Skeletal muscle satellite cell (primary cell): Measurements from ENCODE around the gene TNIK.
A peak's percentile ranks its signal among the peaks of the same experiment; 100 is the strongest.

Experiments
- H3K27me3 ChIP-seq: 2 replicates; pipeline ENCODE4 v1.7.0; 2013; ENCODE audit warnings: low read length; ENCODE audit not compliant: control insufficient read depth, insufficient read depth
- H3K36me3 ChIP-seq: 2 replicates; pipeline ENCODE4 v1.7.0; 2013; ENCODE audit warnings: mild to moderate bottlenecking, control low read depth, low read length; ENCODE audit not compliant: insufficient read depth
- H3K4me1 ChIP-seq: 2 replicates; pipeline ENCODE4 v1.7.0; 2013; ENCODE audit warnings: low read length; ENCODE audit not compliant: control insufficient read depth, insufficient read depth
- H3K4me2 ChIP-seq: 2 replicates; pipeline ENCODE4 v1.7.0; 2013; ENCODE audit warnings: mild to moderate bottlenecking, low read length
- H3K4me3 ChIP-seq: 2 replicates; pipeline ENCODE4 v1.7.0; 2013; ENCODE audit warnings: low read length
- H3K9ac ChIP-seq: 2 replicates; pipeline ENCODE4 v1.7.0; 2013; ENCODE audit warnings: mild to moderate bottlenecking, low read depth, low read length, moderate library complexity
- H3K9me3 ChIP-seq: replicated peaks from 2 replicates; pipeline ENCODE4 v1.7.0; 2013; ENCODE audit warnings: mild to moderate bottlenecking, control low read depth, low read length

TNIK gene

GRCh38 chr3:171176244-171176933 lies 283.8 kb downstream of the TNIK start:
- Histone ChIP-seq H3K4me3 (no peak overlapping the region), H3K4me1 (peaks cover 12% of the 10 kb centered on the region), H3K9ac (no peak overlapping the region), H3K27me3 (peaks cover 4% of the 10 kb centered on the region), H3K4me2 (peak overlapping the region; percentile 71), H3K9me3 (no peaks in the 10 kb centered on the region), H3K36me3 (no peaks in the 10 kb centered on the region)

GRCh38 chr3:171175741-171176234 lies 284.4 kb downstream of the TNIK start:
- Histone ChIP-seq H3K9me3 (no peaks in the 10 kb centered on the region), H3K27me3 (no peaks in the 10 kb centered on the region), H3K4me2 (peak overlapping the region; percentile 71), H3K4me3 (peak overlapping the region; percentile 39), H3K9ac (peak overlapping the region; percentile 26), H3K4me1 (peaks cover 12% of the 10 kb centered on the region), H3K36me3 (no peaks in the 10 kb centered on the region)

- Histone ChIP-seq H3K27me3 (no peaks in the 10 kb centered on the region), H3K9ac (no peak overlapping the region), H3K9me3 (no peaks in the 10 kb centered on the region), H3K36me3 (no peaks in the 10 kb centered on the region), H3K4me2 (no peak overlapping the region), H3K4me3 (no peak overlapping the region), H3K4me1 (peaks cover 12% of the 10 kb centered on the region)
Measured at GRCh38 chr3:171173736-171174135, 286.5 kb downstream of the TNIK start.

GRCh38 chr3:171172070-171172469 lies 288.1 kb downstream of the TNIK start:
- no peak overlapping the region for H3K4me3 ChIP-seq
- no peak overlapping the region for H3K4me2 ChIP-seq
- no peak overlapping the region for H3K9ac ChIP-seq
- peaks cover 12% of the 10 kb centered on the region for H3K4me1 ChIP-seq
- no peaks in the 10 kb centered on the region for H3K36me3 ChIP-seq
- no peaks in the 10 kb centered on the region for H3K27me3 ChIP-seq
- no peaks in the 10 kb centered on the region for H3K9me3 ChIP-seq

- H3K4me3 ChIP-seq, result no peak overlapping the region
- H3K4me1 ChIP-seq, result no peaks in the 10 kb centered on the region
- no peaks in the 10 kb centered on the region for H3K36me3 ChIP-seq
- no peaks in the 10 kb centered on the region for H3K9me3 ChIP-seq
- H3K27me3 ChIP-seq, result no peaks in the 10 kb centered on the region
- no peak overlapping the region for H3K4me2 ChIP-seq
- no peak overlapping the region for H3K9ac ChIP-seq
Measured at GRCh38 chr3:171169866-171170265, 290.3 kb downstream of the TNIK start.

GRCh38 chr3:171169443-171169842 lies 290.8 kb downstream of the TNIK start:
- Histone ChIP-seq H3K4me1 (no peaks in the 10 kb centered on the region), H3K9me3 (no peaks in the 10 kb centered on the region), H3K4me3 (no peak overlapping the region), H3K4me2 (no peak overlapping the region), H3K27me3 (no peaks in the 10 kb centered on the region), H3K9ac (no peak overlapping the region), H3K36me3 (no peaks in the 10 kb centered on the region)

GRCh38 chr3:171168551-171168950 lies 291.7 kb downstream of the TNIK start:
- Histone ChIP-seq H3K9ac (no peak overlapping the region), H3K36me3 (no peaks in the 10 kb centered on the region), H3K9me3 (no peaks in the 10 kb centered on the region), H3K4me3 (no peak overlapping the region), H3K4me2 (no peak overlapping the region), H3K4me1 (no peaks in the 10 kb centered on the region), H3K27me3 (no peaks in the 10 kb centered on the region)

GRCh38 chr3:171168086-171168485 lies 292.1 kb downstream of the TNIK start:
- no peak overlapping the region for H3K4me2 ChIP-seq
- H3K27me3 ChIP-seq, result no peaks in the 10 kb centered on the region
- H3K4me1 ChIP-seq, result no peaks in the 10 kb centered on the region
- no peak overlapping the region for H3K4me3 ChIP-seq
- H3K36me3 ChIP-seq, result no peaks in the 10 kb centered on the region
- H3K9ac ChIP-seq, result no peak overlapping the region
- peaks cover 3% of the 10 kb centered on the region for H3K9me3 ChIP-seq

- Histone ChIP-seq H3K27me3 (no peaks in the 10 kb centered on the region), H3K4me3 (no peak overlapping the region), H3K36me3 (no peaks in the 10 kb centered on the region), H3K9me3 (peaks cover 6% of the 10 kb centered on the region), H3K4me2 (no peak overlapping the region), H3K4me1 (no peaks in the 10 kb centered on the region), H3K9ac (no peak overlapping the region)
Measured at GRCh38 chr3:171165983-171166382, 294.2 kb downstream of the TNIK start.

GRCh38 chr3:171165499-171165921 lies 294.7 kb downstream of the TNIK start:
- Histone ChIP-seq H3K4me3 (no peak overlapping the region), H3K36me3 (no peaks in the 10 kb centered on the region), H3K4me2 (no peak overlapping the region), H3K9ac (no peak overlapping the region), H3K4me1 (no peaks in the 10 kb centered on the region), H3K9me3 (peaks cover 6% of the 10 kb centered on the region), H3K27me3 (no peaks in the 10 kb centered on the region)

- Histone ChIP-seq H3K4me3 (no peak overlapping the region), H3K9ac (no peak overlapping the region), H3K36me3 (no peaks in the 10 kb centered on the region), H3K9me3 (peaks cover 6% of the 10 kb centered on the region), H3K4me1 (no peaks in the 10 kb centered on the region), H3K4me2 (no peak overlapping the region), H3K27me3 (no peaks in the 10 kb centered on the region)
Measured at GRCh38 chr3:171164067-171164465, 296.1 kb downstream of the TNIK start.
